ENCODE measurements around the gene AKR1C8.

The AKR1C8 gene

GRCh38 chr10:5151076-5151475 is 33.9 kb downstream of the AKR1C8 start:
- H3K4me3 ChIP-seq (ENCODE audit: low read depth, low read length) = no peak overlapping the region
- DNase-seq (ENCODE audit: low read depth) = no peak
- TF ChIP-seq POLR2A (IDR thresholded peaks at IDR 0.05; ENCODE audit: extremely low read depth, insufficient read length) (no peak), CTCF (IDR thresholded peaks at IDR 0.05; ENCODE audit: low read depth, low read length) (no peak), MAX (IDR thresholded peaks at IDR 0.05; ENCODE audit: low read depth, low read length) (no peak), MYC (IDR thresholded peaks at IDR 0.05; ENCODE audit: low read depth, low read length) (no peak)

GRCh38 chr10:5148678-5149032 is 36.3 kb downstream of the AKR1C8 start:
- TF ChIP-seq CTCF (IDR thresholded peaks at IDR 0.05; ENCODE audit: low read depth, low read length) (no peak), POLR2A (IDR thresholded peaks at IDR 0.05; ENCODE audit: extremely low read depth, insufficient read length) (no peak), MAX (IDR thresholded peaks at IDR 0.05; ENCODE audit: low read depth, low read length) (no peak), MYC (IDR thresholded peaks at IDR 0.05; ENCODE audit: low read depth, low read length) (no peak)
- no peak overlapping the region for H3K4me3 ChIP-seq (ENCODE audit: low read depth, low read length)
- no peak for DNase-seq (ENCODE audit: low read depth)

GRCh38 chr10:5147981-5148677 is 36.8 kb downstream of the AKR1C8 start:
- TF ChIP-seq CTCF (IDR thresholded peaks at IDR 0.05; ENCODE audit: low read depth, low read length) (no peak), MAX (IDR thresholded peaks at IDR 0.05; ENCODE audit: low read depth, low read length) (no peak), MYC (IDR thresholded peaks at IDR 0.05; ENCODE audit: low read depth, low read length) (no peak), POLR2A (IDR thresholded peaks at IDR 0.05; ENCODE audit: extremely low read depth, insufficient read length) (no peak)
- no peak for DNase-seq (ENCODE audit: low read depth)
- no peak overlapping the region for H3K4me3 ChIP-seq (ENCODE audit: low read depth, low read length)

- no peak overlapping the region for H3K4me3 ChIP-seq (ENCODE audit: low read depth, low read length)
- DNase-seq (ENCODE audit: low read depth) = no peak
- no peak for TF ChIP-seq MAX (IDR thresholded peaks at IDR 0.05; ENCODE audit: low read depth, low read length)
- TF ChIP-seq MYC (IDR thresholded peaks at IDR 0.05; ENCODE audit: low read depth, low read length) = no peak
- TF ChIP-seq CTCF (IDR thresholded peaks at IDR 0.05; ENCODE audit: low read depth, low read length) = no peak
- no peak for TF ChIP-seq POLR2A (IDR thresholded peaks at IDR 0.05; ENCODE audit: extremely low read depth, insufficient read length)
Measured at GRCh38 chr10:5147255-5147980, 37.5 kb downstream of the AKR1C8 start.

- H3K4me3 ChIP-seq (ENCODE audit: low read depth, low read length) = no peak overlapping the region
- no peak for TF ChIP-seq MAX (IDR thresholded peaks at IDR 0.05; ENCODE audit: low read depth, low read length)
- TF ChIP-seq CTCF (IDR thresholded peaks at IDR 0.05; ENCODE audit: low read depth, low read length) = no peak
- TF ChIP-seq MYC (IDR thresholded peaks at IDR 0.05; ENCODE audit: low read depth, low read length) = no peak
- no peak for TF ChIP-seq POLR2A (IDR thresholded peaks at IDR 0.05; ENCODE audit: extremely low read depth, insufficient read length)
- no peak for DNase-seq (ENCODE audit: low read depth)
Measured at GRCh38 chr10:5146920-5147254, 38.1 kb downstream of the AKR1C8 start.

Data from NB4 (cell line).